Thyroid gland (tissue), 4 donors: ENCODE measurements around the gene BHLHA15.

Experiments
- POLR2A ChIP-seq, 2 donors: fragments of 450-650 bp; IDR thresholded peaks; one replicate each; pipeline ENCODE4 v1.6.1; 2017; ENCODE audit warnings: antibody characterized with exemption in 2 of 2, mild to moderate bottlenecking in 2 of 2, moderate library complexity in 1 of 2
- TF ChIP-seq, protein P1 (sequence below), 6 experiments: fragments of 200-600 bp in 3 of 6; fragments of 450-650 bp in 3 of 6; sonication (generic) in 3 of 6; IDR thresholded peaks; one replicate each; pipeline ENCODE4 v1.5.1; 2016 to 2019; ENCODE audit warnings: antibody characterized with exemption in 6 of 6, mild to moderate bottlenecking in 2 of 6, inconsistent platforms in 1 of 6, moderate library complexity in 1 of 6

DNA sequence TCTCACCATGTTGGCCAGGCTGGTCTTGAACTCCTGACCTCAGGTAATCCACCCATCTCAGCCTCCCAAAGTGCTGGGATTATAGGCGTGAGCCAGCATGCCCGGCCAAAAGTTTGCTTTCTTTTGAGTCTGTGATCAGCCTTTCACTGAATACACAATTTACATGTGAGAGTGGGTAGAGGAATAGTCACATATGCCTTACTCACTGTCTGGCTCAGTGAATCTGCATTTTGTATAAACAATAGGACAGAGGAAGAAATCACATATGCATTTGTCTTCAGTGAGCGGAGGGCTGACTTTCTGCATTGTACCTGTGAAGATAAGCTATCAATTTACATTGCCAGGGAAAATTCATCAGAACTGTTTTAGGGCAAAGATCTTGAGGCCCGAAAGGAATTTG, 43.3 kb downstream of the BHLHA15 start:
- TF ChIP-seq, protein P1, sequence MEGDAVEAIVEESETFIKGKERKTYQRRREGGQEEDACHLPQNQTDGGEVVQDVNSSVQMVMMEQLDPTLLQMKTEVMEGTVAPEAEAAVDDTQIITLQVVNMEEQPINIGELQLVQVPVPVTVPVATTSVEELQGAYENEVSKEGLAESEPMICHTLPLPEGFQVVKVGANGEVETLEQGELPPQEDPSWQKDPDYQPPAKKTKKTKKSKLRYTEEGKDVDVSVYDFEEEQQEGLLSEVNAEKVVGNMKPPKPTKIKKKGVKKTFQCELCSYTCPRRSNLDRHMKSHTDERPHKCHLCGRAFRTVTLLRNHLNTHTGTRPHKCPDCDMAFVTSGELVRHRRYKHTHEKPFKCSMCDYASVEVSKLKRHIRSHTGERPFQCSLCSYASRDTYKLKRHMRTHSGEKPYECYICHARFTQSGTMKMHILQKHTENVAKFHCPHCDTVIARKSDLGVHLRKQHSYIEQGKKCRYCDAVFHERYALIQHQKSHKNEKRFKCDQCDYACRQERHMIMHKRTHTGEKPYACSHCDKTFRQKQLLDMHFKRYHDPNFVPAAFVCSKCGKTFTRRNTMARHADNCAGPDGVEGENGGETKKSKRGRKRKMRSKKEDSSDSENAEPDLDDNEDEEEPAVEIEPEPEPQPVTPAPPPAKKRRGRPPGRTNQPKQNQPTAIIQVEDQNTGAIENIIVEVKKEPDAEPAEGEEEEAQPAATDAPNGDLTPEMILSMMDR (IDR thresholded peaks at IDR 0.05): no peak
- TF ChIP-seq POLR2A (IDR thresholded peaks at IDR 0.05): no peak
